ENCODE data around the gene ASPSCR1. TPM values are rescaled to one million over a fixed set of nuclear protein-coding genes. Genes with fewer than 3 reads are reported as not detected.

ASPSCR1 gene
- total RNA-seq, 1 experiment from 2014 or later: 54.9 TPM

GRCh38 chr17:82005701-82006348, 28.4 kb downstream of the ASPSCR1 start:
- no TSS peak for BruUV-seq (replicated peaks)
- ChIA-PET CTCF (no interaction called here), POLR2A (ENCODE audit: unreplicated experiment) (no interaction called here)
- Histone ChIP-seq H4K20me1 (ENCODE audit: insufficient read depth) (no peaks in the 10 kb centered on the region), H3K9me2 (ENCODE audit: insufficient read depth) (no peaks in the 10 kb centered on the region), H3K27ac (no peak overlapping the region), H3K4me1 (replicated peaks; ENCODE audit: insufficient read depth) (peaks cover 22% of the 10 kb centered on the region), H3K36me3 (ENCODE audit: low read depth) (no peaks in the 10 kb centered on the region), H2AFZ (no peak overlapping the region), H3K4me3 (no peak overlapping the region), H3K27me3 (ENCODE audit: insufficient read depth, low read depth) (no peaks in the 10 kb centered on the region), H3K79me2 (ENCODE audit: low read depth) (no peaks in the 10 kb centered on the region), H3K4me2 (no peak overlapping the region), H3F3A (ENCODE audit: insufficient read depth, low read depth) (peaks cover 10% of the 10 kb centered on the region; the same call in 1 of the 2 replicates), H3K9me3 (ENCODE audit: insufficient read depth, low read depth) (no peaks in the 10 kb centered on the region)
- DNase-seq: no peak
- TF ChIP-seq CTCF (conservative IDR thresholded peaks at IDR 0.05) (no peak), EZH2 (IDR thresholded peaks at IDR 0.05; ENCODE audit: low read depth) (no peak)
- intact Hi-C loops (cut with micrococcal nuclease; ENCODE audit: unreplicated experiment): no loop called here

GRCh38 chr17:82006468-82007227, 29.2 kb downstream of the ASPSCR1 start:
- H2AFZ ChIP-seq: no peak overlapping the region
- TF ChIP-seq CTCF (conservative IDR thresholded peaks at IDR 0.05) (no peak), EZH2 (IDR thresholded peaks at IDR 0.05; ENCODE audit: low read depth) (no peak)
- POLR2A ChIA-PET (ENCODE audit: unreplicated experiment): interaction anchor here (0.6 kb wide), 1 partner anchor 131 kb away, joined by 3 read pairs; no protein-coding TSS in a partner anchor
- no peaks in the 10 kb centered on the region for H3K79me2 ChIP-seq (ENCODE audit: low read depth)
- intact Hi-C loops (cut with micrococcal nuclease; ENCODE audit: unreplicated experiment): no loop called here
- no TSS peak for BruUV-seq (replicated peaks)
- H3K36me3 ChIP-seq (ENCODE audit: low read depth): no peaks in the 10 kb centered on the region
- no peaks in the 10 kb centered on the region for H4K20me1 ChIP-seq (ENCODE audit: insufficient read depth)
- H3F3A ChIP-seq (ENCODE audit: insufficient read depth, low read depth): peaks cover 10% of the 10 kb centered on the region; the same call in 1 of the 2 replicates
- no peaks in the 10 kb centered on the region for H3K9me2 ChIP-seq (ENCODE audit: insufficient read depth)
- no peaks in the 10 kb centered on the region for H3K9me3 ChIP-seq (ENCODE audit: insufficient read depth, low read depth)
- H3K4me2 ChIP-seq: no peak overlapping the region
- no peak overlapping the region for H3K27ac ChIP-seq
- H3K27me3 ChIP-seq (ENCODE audit: insufficient read depth, low read depth): no peaks in the 10 kb centered on the region
- no peak overlapping the region for H3K4me3 ChIP-seq
- CTCF ChIA-PET: no interaction called here
- peaks cover 22% of the 10 kb centered on the region for H3K4me1 ChIP-seq (replicated peaks; ENCODE audit: insufficient read depth)
- DNase-seq: no peak

GRCh38 chr17:82007228-82007494, 29.7 kb downstream of the ASPSCR1 start:
- ChIA-PET POLR2A (ENCODE audit: unreplicated experiment) (no interaction called here), CTCF (no interaction called here)
- TF ChIP-seq EZH2 (IDR thresholded peaks at IDR 0.05; ENCODE audit: low read depth): no peak
- TF ChIP-seq CTCF (conservative IDR thresholded peaks at IDR 0.05): no peak
- peaks cover 10% of the 10 kb centered on the region; the same call in 1 of the 2 replicates for H3F3A ChIP-seq (ENCODE audit: insufficient read depth, low read depth)
- BruUV-seq (replicated peaks): no TSS peak
- H3K79me2 ChIP-seq (ENCODE audit: low read depth): no peaks in the 10 kb centered on the region
- no peaks in the 10 kb centered on the region for H3K36me3 ChIP-seq (ENCODE audit: low read depth)
- H3K4me3 ChIP-seq: no peak overlapping the region
- H3K27ac ChIP-seq: no peak overlapping the region
- H3K27me3 ChIP-seq (ENCODE audit: insufficient read depth, low read depth): no peaks in the 10 kb centered on the region
- no peaks in the 10 kb centered on the region for H3K9me2 ChIP-seq (ENCODE audit: insufficient read depth)
- H2AFZ ChIP-seq: no peak overlapping the region
- H4K20me1 ChIP-seq (ENCODE audit: insufficient read depth): no peaks in the 10 kb centered on the region
- peaks cover 21% of the 10 kb centered on the region for H3K4me1 ChIP-seq (replicated peaks; ENCODE audit: insufficient read depth)
- intact Hi-C loops (cut with micrococcal nuclease; ENCODE audit: unreplicated experiment): no loop called here
- H3K9me3 ChIP-seq (ENCODE audit: insufficient read depth, low read depth): no peaks in the 10 kb centered on the region
- H3K4me2 ChIP-seq: no peak overlapping the region
- DNase-seq: no peak
